Choroid plexus epithelial cell (primary cell): ENCODE results near the gene ZRANB3.
A peak's percentile ranks its signal among the peaks of the same experiment; 100 is the strongest.

Experiments used
- DNase-seq: peaks from one replicate; pipeline ENCODE4 v3.0.0-alpha.2; 2010; ENCODE audit warnings: low read depth
- H3K4me3 ChIP-seq: 2 replicates; pipeline ENCODE4 v1.5.1; 2011; ENCODE audit warnings: low read depth, mild to moderate bottlenecking, control low read depth, low read length, moderate library complexity
- CTCF ChIP-seq: conservative IDR thresholded peaks from 2 replicates; pipeline ENCODE4 v1.5.1; 2011; ENCODE audit warnings: low read depth, mild to moderate bottlenecking, control low read depth, inconsistent platforms, low read length, moderate library complexity

ZRANB3 gene

GRCh38 chr2:135530313-135531230 lies at the start of gene ZRANB3:
TSS of gene ZRANB3 (minus strand) at chr2:135531218.
- no peak for TF ChIP-seq CTCF
- peak within 1 kb of the TSS; percentile 92 for H3K4me3 ChIP-seq
- DNase-seq: peak; percentile 99

- DNase-seq: peak; percentile 23
- peak; percentile 39 for TF ChIP-seq CTCF
- no peak overlapping the region for H3K4me3 ChIP-seq
These were observed 42.6 kb upstream of the ZRANB3 start for GRCh38 chr2:135573620-135574019.

GRCh38 chr2:135570884-135571283 lies 39.9 kb upstream of the ZRANB3 start:
- no peak for TF ChIP-seq CTCF
- DNase-seq: no peak

GRCh38 chr2:135563793-135564192 lies 32.8 kb upstream of the ZRANB3 start:
- DNase-seq: peak; percentile 27
- H3K4me3 ChIP-seq: no peak overlapping the region
- TF ChIP-seq CTCF: no peak

More at GRCh38 chr2:135570884-135571283, 39.9 kb upstream of the ZRANB3 start:
- no peak overlapping the region for H3K4me3 ChIP-seq

GRCh38 chr2:135561925-135562324 lies 30.9 kb upstream of the ZRANB3 start:
- peak; percentile 2 for DNase-seq
- no peak overlapping the region for H3K4me3 ChIP-seq
- TF ChIP-seq CTCF: no peak

GRCh38 chr2:135557530-135557929 lies 26.5 kb upstream of the ZRANB3 start:
- DNase-seq: peak; percentile 39
- TF ChIP-seq CTCF: no peak
- H3K4me3 ChIP-seq: no peak overlapping the region

- no peak for DNase-seq
- no peak overlapping the region for H3K4me3 ChIP-seq
- TF ChIP-seq CTCF: no peak
These were observed 24.3 kb upstream of the ZRANB3 start for GRCh38 chr2:135555311-135555710.
